CD14-positive monocyte (primary cell): ENCODE measurements around the gene TSNAX. TPM values are rescaled to one million over a fixed set of nuclear protein-coding genes. Genes with fewer than 3 reads are reported as not detected.

Experiments used
- DNase-seq, 3 donors: peaks; one replicate each; pipeline ENCODE4 v3.0.0-alpha.2; 2011 to 2022
- H2AFZ ChIP-seq: 2 replicates; pipeline ENCODE4 v1.6.0; 2012; ENCODE audit warnings: mild to moderate bottlenecking, low read depth, low read length, inconsistent platforms; ENCODE audit not compliant: insufficient read depth, poor library complexity, severe bottlenecking
- H3K27ac ChIP-seq, 2 donors: 1 replicate in 1 of 2; 2 replicates in 1 of 2; pipeline ENCODE4 v1.5.1; 2012 to 2013; ENCODE audit warnings: low read length in 2 of 2, control low read depth in 1 of 2, inconsistent platforms in 1 of 2, low read depth in 1 of 2, mild to moderate bottlenecking in 1 of 2
- H3K27me3 ChIP-seq, 2 donors: one replicate each; pipeline versions ENCODE4 v1.6.0 to v1.6.1; 2011 to 2013; ENCODE audit warnings: low read length in 2 of 2; ENCODE audit not compliant: control insufficient read depth in 2 of 2, insufficient read depth in 2 of 2
- H3K36me3 ChIP-seq, 2 donors: replicated peaks in 1 of 2; 1 replicate in 1 of 2; 2 replicates in 1 of 2; pipeline versions ENCODE4 v1.5.1 to v1.6.1; 2012 to 2013; ENCODE audit warnings: low read length in 2 of 2, control low read depth in 1 of 2, inconsistent platforms in 1 of 2, mild to moderate bottlenecking in 1 of 2; ENCODE audit not compliant: insufficient read depth in 2 of 2, control insufficient read depth in 1 of 2
- H3K4me1 ChIP-seq, 2 donors: 1 replicate in 1 of 2; 2 replicates in 1 of 2; pipeline versions ENCODE4 v1.5.1 to v1.6.1; 2012 to 2013; ENCODE audit warnings: low read length in 2 of 2, control low read depth in 1 of 2, inconsistent platforms in 1 of 2, mild to moderate bottlenecking in 1 of 2, moderate library complexity in 1 of 2; ENCODE audit not compliant: insufficient read depth in 2 of 2, control insufficient read depth in 1 of 2
- H3K4me2 ChIP-seq: replicated peaks from 2 replicates; pipeline ENCODE3; 2012; ENCODE audit warnings: low read length, moderate library complexity, mild to moderate bottlenecking; ENCODE audit not compliant: poor library complexity, severe bottlenecking; ENCODE audit errors: extremely low read depth
- H3K4me3 ChIP-seq, 3 experiments: fragments of 200-600 bp in 1 of 3; sonication (generic) in 1 of 3; replicated peaks in 1 of 3; 1 replicate in 2 of 3; 2 replicates in 1 of 3; pipeline ENCODE4 v1.5.1; 2011 to 2013; ENCODE audit warnings: low read length in 3 of 3, mild to moderate bottlenecking in 3 of 3, control low read depth in 2 of 3, low read depth in 2 of 3, inconsistent platforms in 1 of 3, moderate library complexity in 1 of 3
- H3K79me2 ChIP-seq: 2 replicates; pipeline ENCODE4 v1.6.0; 2012; ENCODE audit warnings: mild to moderate bottlenecking, control low read depth, inconsistent platforms, low read length, moderate library complexity; ENCODE audit not compliant: insufficient read depth
- H3K9ac ChIP-seq: 2 replicates; pipeline ENCODE4 v1.6.0; 2017; ENCODE audit warnings: low read length, mild to moderate bottlenecking; ENCODE audit not compliant: insufficient read depth, poor library complexity, severe bottlenecking
- H3K9me3 ChIP-seq, 2 donors: replicated peaks in 1 of 2; 1 replicate in 1 of 2; 2 replicates in 1 of 2; pipeline versions ENCODE4 v1.5.1 to v1.6.1; 2012 to 2013; ENCODE audit warnings: low read length in 2 of 2, control low read depth in 1 of 2; ENCODE audit not compliant: control insufficient read depth in 1 of 2, insufficient read depth in 1 of 2
- H4K20me1 ChIP-seq: 2 replicates; pipeline ENCODE4 v1.6.0; 2012; ENCODE audit warnings: mild to moderate bottlenecking, low read length, control low read depth, moderate library complexity; ENCODE audit not compliant: insufficient read depth
- H3K27ac Mint-ChIP-seq, 7 donors: one replicate each; pipeline ENCODE4 v1.8.0; 2020; ENCODE audit warnings: mild to moderate bottlenecking in 7 of 7, mixed read lengths in 7 of 7, moderate library complexity in 6 of 7, inconsistent platforms in 2 of 7
- H3K27me3 Mint-ChIP-seq, 3 donors: one replicate each; pipeline ENCODE4 v1.8.0; 2021 to 2022; ENCODE audit warnings: low read depth in 3 of 3, mild to moderate bottlenecking in 3 of 3, mixed read lengths in 3 of 3, moderate library complexity in 3 of 3, inconsistent platforms in 1 of 3
- H3K36me3 Mint-ChIP-seq, 2 donors: one replicate each; pipeline ENCODE4 v1.8.0; 2020; ENCODE audit warnings: mixed read lengths in 2 of 2, inconsistent platforms in 1 of 2, mild to moderate bottlenecking in 1 of 2
- H3K4me1 Mint-ChIP-seq: one replicate; pipeline ENCODE4 v1.8.0; 2020; ENCODE audit warnings: mild to moderate bottlenecking, mixed read lengths
- H3K4me3 Mint-ChIP-seq, 2 donors: one replicate each; pipeline ENCODE4 v1.8.0; 2020; ENCODE audit warnings: mild to moderate bottlenecking in 2 of 2, mixed read lengths in 2 of 2, moderate library complexity in 1 of 2
- H3K9me3 Mint-ChIP-seq, 7 donors: one replicate each; pipeline ENCODE4 v1.8.0; 2020 to 2022; ENCODE audit warnings: mixed read lengths in 7 of 7, mild to moderate bottlenecking in 6 of 7, moderate library complexity in 6 of 7, inconsistent platforms in 2 of 7
- CTCF ChIP-seq: fragments of 200-600 bp; IDR thresholded peaks from one replicate; pipeline ENCODE4 v1.8.0; 2022; ENCODE audit warnings: antibody characterized with exemption, mild to moderate bottlenecking
- whole genome bisulfite sequencing: methylation state at CpG from one replicate; pipeline ENCODE4 v1.1.5; 2013; ENCODE audit warnings: missing lambda C conversion rate; ENCODE audit not compliant: insufficient coverage; 5-methylcytosine and 5-hydroxymethylcytosine counted together
- intact Hi-C, 2 donors: fragments of 100-400 bp; cut with micrococcal nuclease; formaldehyde crosslinking; loops; one replicate each; pipeline versions ENCODE4 v1.15.0 to v1.15.1; 2023
- polyA plus RNA-seq, 3 donors: library from polyadenylated mRNA; depleted of rRNA in 1 of 3; unstranded in 2 of 3; stranded (reverse) in 1 of 3; fragments of 300-500 nt in 2 of 3; fragments of >200 nt in 1 of 3; fragmentation: Illumina TruSeq in 2 of 3; gene quantifications; 1 replicate in 2 of 3; 2 replicates in 1 of 3; pipeline ENCODE4 v1.2.3, GENCODE V29; 2012 to 2021

The TSNAX gene
- polyA plus RNA-seq, 3 donors: 15.6 to 86.9 (median 82.0) TPM

DNA sequence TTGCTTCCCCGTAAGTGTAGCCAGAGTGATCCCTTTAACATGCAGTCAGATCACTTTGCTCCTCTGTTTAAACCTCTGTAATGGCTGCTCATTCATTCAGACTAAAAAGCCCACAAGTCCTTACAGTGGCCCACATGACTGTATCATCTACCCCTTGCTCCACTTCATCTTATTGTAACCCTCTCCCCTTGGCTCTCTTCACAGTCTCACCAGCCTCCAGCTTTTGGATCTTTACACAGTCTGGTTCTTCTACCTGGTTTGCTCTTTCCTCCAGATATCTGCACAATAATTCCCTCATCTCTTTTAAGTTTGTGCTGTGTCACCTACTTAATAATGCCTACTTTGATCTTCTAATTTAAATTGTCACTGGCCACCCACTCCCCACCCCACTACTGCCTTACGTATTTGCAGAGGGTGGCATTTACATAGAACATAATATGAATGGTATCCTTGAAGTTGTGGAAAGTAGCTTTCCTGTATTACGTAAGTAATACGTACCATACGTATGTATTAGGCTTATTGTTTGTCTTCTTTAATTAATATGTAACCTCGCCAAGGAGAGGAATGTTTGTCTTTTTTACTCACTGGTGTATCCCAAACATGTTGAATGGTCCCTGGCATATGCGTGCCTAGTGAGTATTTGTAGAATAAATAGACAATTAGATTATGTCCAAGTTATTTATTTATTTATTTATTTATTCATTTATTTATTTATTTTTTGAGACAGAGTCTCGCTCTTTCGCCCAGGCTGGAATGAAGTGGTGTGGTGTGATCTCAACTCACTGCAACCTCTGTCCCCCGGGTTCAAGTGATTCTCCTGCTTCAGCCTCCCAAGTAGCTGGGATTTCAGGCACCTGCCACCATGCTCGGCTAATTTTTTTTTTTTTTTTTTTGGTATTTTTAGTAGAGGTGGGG, 48.6 kb downstream of the TSNAX start:
- H2AFZ ChIP-seq: no peak overlapping the region
- WGBS: 86% methylated on average over 1 of the region's 11 CpGs

DNA sequence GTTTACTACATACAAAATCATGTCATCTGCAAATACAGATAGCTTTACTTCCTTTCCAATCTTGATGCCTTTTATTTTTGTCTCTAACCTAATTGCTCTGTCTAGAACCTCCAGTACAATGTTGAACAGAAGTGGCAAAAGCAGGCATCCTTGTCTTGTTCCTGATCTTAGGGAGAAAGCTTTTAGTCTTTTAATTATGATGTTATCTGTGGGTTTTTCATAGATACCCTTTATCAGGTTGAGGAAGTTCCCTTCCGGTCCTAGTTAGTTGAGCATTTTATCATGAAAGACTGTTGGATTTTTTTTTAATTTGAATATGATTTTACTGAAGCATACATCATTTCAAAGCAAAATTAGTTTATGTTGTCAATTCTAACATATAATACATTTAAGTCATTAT, 52.4 kb downstream of the TSNAX start:
- Histone ChIP-seq H4K20me1 (no peaks in the 10 kb centered on the region), H3K4me1 (peaks cover 0 to 5% of the 10 kb centered on the region in 2 donors), H3K9me3 (no peaks in the 10 kb centered on the region), H3K27ac (no peak overlapping the region), H2AFZ (no peak overlapping the region), H3K4me3 (no peak overlapping the region), H3K9ac (no peak overlapping the region), H3K4me2 (no peak overlapping the region), H3K79me2 (no peaks in the 10 kb centered on the region), H3K36me3 (no peaks in the 10 kb centered on the region), H3K27me3 (no peaks in the 10 kb centered on the region)
- DNase-seq: no peak
- Mint-ChIP-seq H3K27ac (no peak overlapping the region), H3K4me1 (peaks cover 6% of the 10 kb centered on the region), H3K36me3 (no peaks in the 10 kb centered on the region), H3K9me3 (no peaks in the 10 kb centered on the region), H3K27me3 (peaks cover 0 to 2% (median 0%) of the 10 kb centered on the region in 3 donors), H3K4me3 (no peak overlapping the region)
- WGBS: no CpG with 5 or more reads among the region's 1 CpG
- no peak for TF ChIP-seq CTCF
- intact Hi-C loops: no loop called here

More for the DNA sequence above, 48.6 kb downstream of the TSNAX start:
- Histone ChIP-seq H3K27ac (no peak overlapping the region), H3K79me2 (no peaks in the 10 kb centered on the region), H3K36me3 (no peaks in the 10 kb centered on the region), H4K20me1 (no peaks in the 10 kb centered on the region), H3K9ac (no peak overlapping the region), H3K27me3 (no peaks in the 10 kb centered on the region), H3K4me3 (no peak overlapping the region), H3K4me1 (no peaks in the 10 kb centered on the region), H3K9me3 (no peaks in the 10 kb centered on the region), H3K4me2 (no peak overlapping the region)
- Mint-ChIP-seq H3K9me3 (no peaks in the 10 kb centered on the region), H3K4me1 (no peaks in the 10 kb centered on the region), H3K27ac (peak overlapping the region in 1 of 7 donors; percentile 21), H3K27me3 (peaks cover 0 to 2% (median 0%) of the 10 kb centered on the region in 3 donors), H3K36me3 (no peaks in the 10 kb centered on the region), H3K4me3 (no peak overlapping the region)
- intact Hi-C loops: no loop called here
- TF ChIP-seq CTCF: no peak
- no peak for DNase-seq
